ENCODE results near the gene NAA15. TPM values are rescaled to one million over a fixed set of nuclear protein-coding genes. Genes with fewer than 3 reads are reported as not detected.

Gene NAA15
- total RNA-seq, 4 donors from 2014 or later: 23.9 to 34.1 (median 32.2) TPM

- TF ChIP-seq POLR2AphosphoS5 (IDR thresholded peaks at IDR 0.05): no peak
- no peak for TF ChIP-seq CTCF (IDR thresholded peaks at IDR 0.05)
- TF ChIP-seq EP300 (IDR thresholded peaks at IDR 0.05): no peak
- TF ChIP-seq POLR2A (IDR thresholded peaks at IDR 0.05): no peak
- Histone ChIP-seq H3K36me3 (no peaks in the 10 kb centered on the region), H3K27me3 (no peaks in the 10 kb centered on the region), H3K4me3 (no peak overlapping the region), H3K9me3 (no peaks in the 10 kb centered on the region), H3K4me1 (peaks cover 0 to 14% (median 4%) of the 10 kb centered on the region in 3 donors), H3K27ac (no peak overlapping the region)
- 53 to 58% methylated on average over 3 of the region's 3 CpGs for WGBS, 2 donors (ENCODE audit: low coverage in 1 of 2)
- ATAC-seq: no peak
Observed at GRCh38 chr4:139265654-139266053, 35.7 kb upstream of the NAA15 start.

- WGBS, 2 donors (ENCODE audit: low coverage in 1 of 2): 0% methylated on average over 1 of the region's 1 CpG
- Histone ChIP-seq H3K27ac (peak overlapping the region in 2 of 4 donors; percentile 39 to 64), H3K9me3 (no peaks in the 10 kb centered on the region), H3K36me3 (no peaks in the 10 kb centered on the region), H3K27me3 (no peaks in the 10 kb centered on the region), H3K4me1 (peaks cover 0 to 14% (median 4%) of the 10 kb centered on the region in 3 donors), H3K4me3 (peak overlapping the region; percentile 7 to 43)
- ATAC-seq: no peak
- TF ChIP-seq EP300 (IDR thresholded peaks at IDR 0.05): no peak
- TF ChIP-seq CTCF (IDR thresholded peaks at IDR 0.05): no peak
- no peak for TF ChIP-seq POLR2A (IDR thresholded peaks at IDR 0.05)
- no peak for TF ChIP-seq POLR2AphosphoS5 (IDR thresholded peaks at IDR 0.05)
Observed at GRCh38 chr4:139266208-139266582, 35.1 kb upstream of the NAA15 start.

DNA sequence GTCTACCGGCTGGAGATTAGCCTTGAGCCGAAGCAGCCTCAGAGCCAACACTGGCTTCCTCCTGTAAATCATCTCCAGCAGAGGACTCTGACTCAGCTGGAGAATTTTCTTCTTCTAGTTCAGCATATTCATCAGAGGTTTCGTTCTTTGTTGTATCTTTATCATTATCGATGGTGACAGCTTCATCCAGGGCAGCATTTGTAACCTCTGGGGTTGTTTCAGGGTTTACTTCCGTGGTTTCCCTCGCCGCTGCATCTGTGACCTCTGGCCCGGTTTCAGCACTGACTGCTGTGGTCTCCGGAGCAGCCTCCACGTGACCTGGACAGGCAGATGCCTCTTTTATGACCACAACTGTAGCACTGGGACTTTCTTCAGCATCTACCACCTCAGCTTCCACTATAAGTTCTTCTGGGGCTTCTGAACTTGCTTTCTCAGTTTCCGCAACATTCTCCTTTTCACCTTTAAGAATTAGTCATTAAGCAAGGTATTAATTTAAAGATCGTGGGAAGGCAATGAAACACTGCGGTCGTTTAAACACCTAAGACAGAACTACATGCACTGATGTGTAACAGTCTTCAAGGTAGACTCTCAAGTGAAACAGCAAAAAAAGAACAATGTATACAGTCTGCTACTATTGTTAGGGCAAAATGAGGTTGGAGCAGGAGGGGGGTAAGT lies 34.6 kb upstream of the NAA15 start:
- TF ChIP-seq POLR2AphosphoS5 (IDR thresholded peaks at IDR 0.05) (no peak), POLR2A (IDR thresholded peaks at IDR 0.05) (no peak), CTCF (IDR thresholded peaks at IDR 0.05) (no peak), EP300 (IDR thresholded peaks at IDR 0.05) (no peak)
- no peaks in the 10 kb centered on the region for H3K9me3 ChIP-seq
- peaks cover 0 to 14% (median 4%) of the 10 kb centered on the region in 3 donors for H3K4me1 ChIP-seq
- peak overlapping the region; percentile 7 to 43 for H3K4me3 ChIP-seq
- H3K27ac ChIP-seq: peak overlapping the region in 3 of 4 donors; percentile 22 to 64 (median 39)
- WGBS, 2 donors (ENCODE audit: low coverage in 1 of 2): 14 to 16% methylated on average over 7 to 11 of the region's 14 CpGs
- H3K27me3 ChIP-seq: no peaks in the 10 kb centered on the region
- peak; percentile 85 for ATAC-seq
- H3K36me3 ChIP-seq: no peaks in the 10 kb centered on the region

- ATAC-seq: no peak
- TF ChIP-seq CTCF (IDR thresholded peaks at IDR 0.05) (no peak), POLR2A (IDR thresholded peaks at IDR 0.05) (no peak), POLR2AphosphoS5 (IDR thresholded peaks at IDR 0.05) (no peak), EP300 (IDR thresholded peaks at IDR 0.05) (no peak)
- Histone ChIP-seq H3K4me3 (no peak overlapping the region), H3K4me1 (peaks cover 0 to 14% (median 4%) of the 10 kb centered on the region in 3 donors), H3K27ac (no peak overlapping the region), H3K36me3 (no peaks in the 10 kb centered on the region), H3K27me3 (no peaks in the 10 kb centered on the region), H3K9me3 (no peaks in the 10 kb centered on the region)
- 95 to 100% methylated on average over 1 of the region's 1 CpG for WGBS, 2 donors (ENCODE audit: low coverage in 1 of 2)
Observed at GRCh38 chr4:139267301-139267700, 34.0 kb upstream of the NAA15 start.

- 91% methylated on average over 1 of the region's 1 CpG for WGBS, 2 donors (ENCODE audit: low coverage in 1 of 2)
- TF ChIP-seq EP300 (IDR thresholded peaks at IDR 0.05) (no peak), POLR2A (IDR thresholded peaks at IDR 0.05) (no peak), POLR2AphosphoS5 (IDR thresholded peaks at IDR 0.05) (no peak), CTCF (IDR thresholded peaks at IDR 0.05) (no peak)
- H3K4me1 ChIP-seq: no peaks in the 10 kb centered on the region
- H3K36me3 ChIP-seq: no peaks in the 10 kb centered on the region
- no peak overlapping the region for H3K4me3 ChIP-seq
- no peak overlapping the region for H3K27ac ChIP-seq
- peaks cover 20% of the 10 kb centered on the region for H3K27me3 ChIP-seq
- no peak for ATAC-seq
- H3K9me3 ChIP-seq: no peaks in the 10 kb centered on the region
Observed at GRCh38 chr4:139273835-139274234, 27.5 kb upstream of the NAA15 start.

Data from gastroesophageal sphincter (tissue), 4 donors.